Kidney epithelial cell (primary cell): ENCODE results near the gene ZNF862. TPM values are rescaled to one million over a fixed set of nuclear protein-coding genes. Genes with fewer than 3 reads are reported as not detected.

Source experiments
- DNase-seq: peaks from one replicate; pipeline ENCODE4 v3.0.0-alpha.2; 2010; ENCODE audit warnings: low read depth
- H3K27me3 ChIP-seq: 2 replicates; pipeline ENCODE4 v1.6.0; 2011; ENCODE audit warnings: low read length; ENCODE audit not compliant: control insufficient read depth, insufficient read depth
- H3K36me3 ChIP-seq: 2 replicates; pipeline ENCODE4 v1.5.1; 2011; ENCODE audit warnings: low read length; ENCODE audit not compliant: control insufficient read depth, insufficient read depth
- H3K4me3 ChIP-seq: 2 replicates; pipeline ENCODE4 v1.5.1; 2011; ENCODE audit warnings: low read depth, mild to moderate bottlenecking, control low read depth, low read length
- CTCF ChIP-seq: IDR thresholded peaks from 2 replicates; pipeline ENCODE4 v1.5.1; 2011; ENCODE audit warnings: mild to moderate bottlenecking, moderate library complexity, low read length, control low read depth, inconsistent platforms; ENCODE audit not compliant: insufficient read depth, poor library complexity, severe bottlenecking
- total RNA-seq: library from RNA; depleted of rRNA; stranded (reverse); fragments of >200 nt; gene quantifications from 2 replicates; pipeline ENCODE4 v1.2.3, GENCODE V29; 2015

Gene ZNF862
- total RNA-seq, 1 donor from 2014 or later, result 7.2 TPM

DNA sequence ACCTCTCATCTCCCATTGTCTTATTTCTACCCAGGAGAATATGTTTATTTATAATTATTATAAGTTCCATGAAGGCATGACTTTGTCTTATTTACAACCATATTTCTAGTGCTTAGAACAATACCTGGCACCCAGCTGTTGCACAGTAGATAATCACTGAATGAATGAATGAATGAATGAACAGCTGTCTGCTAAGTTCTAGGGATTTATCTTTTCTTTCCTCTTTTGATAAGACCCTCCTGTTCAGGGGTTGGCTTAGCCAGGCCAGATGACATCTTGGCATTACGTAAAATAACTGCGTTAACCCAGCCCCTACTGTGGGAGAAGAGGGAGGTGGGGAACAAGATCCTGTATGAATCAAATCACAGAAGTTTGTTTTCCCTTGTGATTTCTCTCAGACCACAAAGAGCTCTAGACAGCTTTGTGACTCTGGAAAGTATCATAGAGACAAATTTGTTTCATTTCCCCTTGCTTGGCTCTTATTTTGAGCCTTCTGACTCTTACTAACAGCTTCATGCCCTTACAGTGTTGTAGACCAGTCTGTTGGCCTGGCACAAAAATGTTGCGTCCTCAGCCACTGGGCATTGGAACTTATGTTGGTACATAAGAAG lies 8.4 kb downstream of the ZNF862 start:
- no peak for DNase-seq
- Histone ChIP-seq H3K36me3 (no peaks in the 10 kb centered on the region), H3K27me3 (no peaks in the 10 kb centered on the region), H3K4me3 (no peak overlapping the region)
- no peak for TF ChIP-seq CTCF

- DNase-seq, result no peak
- H3K4me3 ChIP-seq, result no peak overlapping the region
- H3K36me3 ChIP-seq, result no peaks in the 10 kb centered on the region
- no peak for TF ChIP-seq CTCF
- H3K27me3 ChIP-seq, result no peaks in the 10 kb centered on the region
These were observed 11.0 kb downstream of the ZNF862 start for GRCh38 chr7:149849174-149849573.

- H3K27me3 ChIP-seq, result no peaks in the 10 kb centered on the region
- TF ChIP-seq CTCF, result no peak
- DNase-seq, result no peak
- H3K36me3 ChIP-seq, result no peaks in the 10 kb centered on the region
- no peak overlapping the region for H3K4me3 ChIP-seq
These were observed 11.9 kb downstream of the ZNF862 start for GRCh38 chr7:149850007-149850594.

- H3K27me3 ChIP-seq, result no peaks in the 10 kb centered on the region
- no peaks in the 10 kb centered on the region for H3K36me3 ChIP-seq
- no peak for TF ChIP-seq CTCF
- no peak overlapping the region for H3K4me3 ChIP-seq
- DNase-seq, result no peak
These were observed 12.5 kb downstream of the ZNF862 start for GRCh38 chr7:149850716-149851115.

DNA sequence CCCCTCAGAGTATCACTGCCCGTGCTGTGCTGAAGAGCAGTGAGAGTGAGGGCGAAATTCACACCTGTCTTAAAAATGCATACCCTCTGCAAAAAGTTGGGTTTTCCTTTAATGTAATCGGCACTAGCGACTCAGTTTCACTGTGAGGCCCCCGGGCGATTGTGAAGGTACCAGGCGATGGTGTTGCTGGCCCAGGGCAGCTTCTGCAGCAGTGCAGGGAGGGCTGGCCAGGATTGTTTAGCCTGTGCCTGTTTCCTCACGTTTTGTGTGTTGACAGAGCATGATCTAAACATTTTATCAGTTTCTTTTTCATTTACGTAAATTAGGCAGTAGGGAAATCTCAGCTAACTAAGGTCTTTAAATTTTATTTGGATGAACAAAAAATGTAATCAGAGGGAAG lies 13.3 kb downstream of the ZNF862 start:
- H3K4me3 ChIP-seq, result no peak overlapping the region
- no peaks in the 10 kb centered on the region for H3K27me3 ChIP-seq
- TF ChIP-seq CTCF, result no peak
- no peak for DNase-seq
- H3K36me3 ChIP-seq, result no peaks in the 10 kb centered on the region

DNA sequence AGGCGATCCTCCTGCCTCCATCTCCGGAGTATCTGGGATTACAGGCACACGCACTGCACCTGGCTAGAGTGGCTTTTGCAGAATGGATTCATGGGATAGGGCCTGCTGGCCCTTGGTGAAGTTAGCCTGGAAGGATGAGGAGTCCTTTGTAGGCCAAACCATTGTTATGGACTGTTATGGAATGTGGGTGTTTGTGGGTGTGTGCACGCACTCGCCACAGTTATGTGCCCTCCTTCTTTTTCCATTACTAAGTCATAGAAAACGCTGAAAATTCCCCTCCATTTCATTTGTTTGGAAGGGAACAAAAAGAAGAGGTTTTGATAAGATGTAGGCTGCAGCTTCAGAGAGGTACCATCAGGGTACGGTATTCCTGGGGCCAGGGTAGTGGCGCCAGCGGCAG lies 15.0 kb downstream of the ZNF862 start:
- TF ChIP-seq CTCF, result no peak
- no peaks in the 10 kb centered on the region for H3K27me3 ChIP-seq
- no peak overlapping the region for H3K4me3 ChIP-seq
- DNase-seq, result no peak
- no peaks in the 10 kb centered on the region for H3K36me3 ChIP-seq
